ENCODE results near the gene SLC25A23.

SLC25A23 gene

DNA sequence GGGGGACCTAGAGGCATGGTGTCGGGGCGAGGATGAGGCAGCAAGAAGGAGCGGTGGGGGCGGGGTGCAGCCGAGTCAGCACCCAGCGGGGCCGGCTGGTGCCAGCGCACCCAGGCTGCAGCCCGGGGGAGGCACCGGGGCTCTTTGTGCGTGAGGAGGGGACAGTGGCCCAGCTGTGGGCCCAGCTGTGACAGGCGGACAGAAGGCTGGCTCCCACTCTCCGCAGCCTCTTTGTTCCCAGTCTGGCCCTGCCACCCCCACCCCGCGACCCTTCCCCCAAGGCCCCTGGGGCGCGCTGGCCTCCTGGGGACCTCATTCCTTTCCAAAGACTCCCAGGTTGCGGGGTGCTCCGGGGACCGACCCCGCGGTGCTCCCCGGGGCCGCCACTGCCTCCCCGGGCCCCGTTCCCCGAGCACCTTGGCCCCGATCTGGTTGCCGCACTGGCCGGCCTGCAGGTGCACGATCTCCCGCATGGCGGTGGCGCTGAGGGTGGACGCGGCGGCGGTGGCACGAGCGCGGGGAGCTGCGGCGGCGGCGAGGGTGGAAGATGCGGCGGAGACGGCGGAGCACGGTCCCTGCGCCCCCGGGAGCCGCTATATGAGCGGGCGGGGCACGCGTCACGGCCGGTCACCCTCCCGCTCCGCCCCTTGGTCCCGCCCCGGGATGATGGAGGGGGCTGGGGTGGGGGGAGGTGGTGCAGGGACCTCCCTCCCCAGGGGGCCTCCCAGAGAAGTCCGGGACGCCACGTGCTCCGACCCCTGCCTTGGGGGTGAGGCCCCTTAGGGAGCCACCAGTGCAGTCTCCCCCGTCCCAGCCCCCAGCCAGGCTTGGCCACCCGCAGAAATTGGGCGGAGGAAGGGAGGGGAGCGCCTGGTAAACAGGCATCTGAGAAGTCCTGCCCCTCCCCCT is 42.4 kb upstream of the SLC25A23 start, which contains the start of gene TUBB4A (continued):
- TF ChIP-seq, protein P1, sequence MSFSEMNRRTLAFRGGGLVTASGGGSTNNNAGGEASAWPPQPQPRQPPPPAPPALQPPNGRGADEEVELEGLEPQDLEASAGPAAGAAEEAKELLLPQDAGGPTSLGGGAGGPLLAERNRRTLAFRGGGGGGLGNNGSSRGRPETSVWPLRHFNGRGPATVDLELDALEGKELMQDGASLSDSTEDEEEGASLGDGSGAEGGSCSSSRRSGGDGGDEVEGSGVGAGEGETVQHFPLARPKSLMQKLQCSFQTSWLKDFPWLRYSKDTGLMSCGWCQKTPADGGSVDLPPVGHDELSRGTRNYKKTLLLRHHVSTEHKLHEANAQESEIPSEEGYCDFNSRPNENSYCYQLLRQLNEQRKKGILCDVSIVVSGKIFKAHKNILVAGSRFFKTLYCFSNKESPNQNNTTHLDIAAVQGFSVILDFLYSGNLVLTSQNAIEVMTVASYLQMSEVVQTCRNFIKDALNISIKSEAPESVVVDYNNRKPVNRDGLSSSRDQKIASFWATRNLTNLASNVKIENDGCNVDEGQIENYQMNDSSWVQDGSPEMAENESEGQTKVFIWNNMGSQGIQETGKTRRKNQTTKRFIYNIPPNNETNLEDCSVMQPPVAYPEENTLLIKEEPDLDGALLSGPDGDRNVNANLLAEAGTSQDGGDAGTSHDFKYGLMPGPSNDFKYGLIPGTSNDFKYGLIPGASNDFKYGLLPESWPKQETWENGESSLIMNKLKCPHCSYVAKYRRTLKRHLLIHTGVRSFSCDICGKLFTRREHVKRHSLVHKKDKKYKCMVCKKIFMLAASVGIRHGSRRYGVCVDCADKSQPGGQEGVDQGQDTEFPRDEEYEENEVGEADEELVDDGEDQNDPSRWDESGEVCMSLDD (tag by site-specific recombination; IDR thresholded peaks at IDR 0.05): peak; percentile 57; the same call in 1 of the 2 replicates
- TF ChIP-seq ZNF830 (tag by site-specific recombination; IDR thresholded peaks at IDR 0.05; ENCODE audit: low read depth) (no peak), EGR2 (tag by site-specific recombination; IDR thresholded peaks at IDR 0.05; ENCODE audit: low read depth) (peak; percentile 58), ZNF133 (tag by site-specific recombination; IDR thresholded peaks at IDR 0.05) (no peak), ZNF132 (tag by site-specific recombination; IDR thresholded peaks at IDR 0.05; ENCODE audit: borderline replicate concordance) (no peak), HOXA7 (CRISPR knock-in tag; IDR thresholded peaks at IDR 0.05; ENCODE audit: borderline replicate concordance) (no peak), ZNF670 (tag by site-specific recombination; IDR thresholded peaks at IDR 0.05; ENCODE audit: low read depth) (no peak), TCF7L2 (IDR thresholded peaks at IDR 0.05; ENCODE audit: borderline replicate concordance, low read depth, low read length) (no peak), ZNF423 (tag by site-specific recombination; IDR thresholded peaks at IDR 0.05) (peak; percentile 91), ZNF473 (tag by site-specific recombination; IDR thresholded peaks at IDR 0.05) (no peak), SCRT2 (tag by site-specific recombination; IDR thresholded peaks at IDR 0.05) (no peak), RBAK (tag by site-specific recombination; IDR thresholded peaks at IDR 0.05) (no peak), ZBTB20 (tag by site-specific recombination; IDR thresholded peaks at IDR 0.05) (no peak; the same call in 1 of the 2 replicates), ZXDB (tag by site-specific recombination; IDR thresholded peaks at IDR 0.05) (peak; percentile 47; the same call in 1 of the 2 replicates), ZNF768 (tag by site-specific recombination; IDR thresholded peaks at IDR 0.05) (no peak), ZNF548 (tag by site-specific recombination; IDR thresholded peaks at IDR 0.05) (no peak), ZNF571 (tag by site-specific recombination; IDR thresholded peaks at IDR 0.05) (no peak), WT1 (tag by site-specific recombination; IDR thresholded peaks at IDR 0.05) (0 out of 2 replicates have a peak, but pooled peaks have one; percentile 43), ZNF138 (tag by site-specific recombination; IDR thresholded peaks at IDR 0.05; ENCODE audit: borderline replicate concordance) (no peak), IKZF3 (tag by site-specific recombination; IDR thresholded peaks at IDR 0.05) (0 out of 2 replicates have a peak, but pooled peaks have one; percentile 4)
- TF ChIP-seq, protein P2, sequence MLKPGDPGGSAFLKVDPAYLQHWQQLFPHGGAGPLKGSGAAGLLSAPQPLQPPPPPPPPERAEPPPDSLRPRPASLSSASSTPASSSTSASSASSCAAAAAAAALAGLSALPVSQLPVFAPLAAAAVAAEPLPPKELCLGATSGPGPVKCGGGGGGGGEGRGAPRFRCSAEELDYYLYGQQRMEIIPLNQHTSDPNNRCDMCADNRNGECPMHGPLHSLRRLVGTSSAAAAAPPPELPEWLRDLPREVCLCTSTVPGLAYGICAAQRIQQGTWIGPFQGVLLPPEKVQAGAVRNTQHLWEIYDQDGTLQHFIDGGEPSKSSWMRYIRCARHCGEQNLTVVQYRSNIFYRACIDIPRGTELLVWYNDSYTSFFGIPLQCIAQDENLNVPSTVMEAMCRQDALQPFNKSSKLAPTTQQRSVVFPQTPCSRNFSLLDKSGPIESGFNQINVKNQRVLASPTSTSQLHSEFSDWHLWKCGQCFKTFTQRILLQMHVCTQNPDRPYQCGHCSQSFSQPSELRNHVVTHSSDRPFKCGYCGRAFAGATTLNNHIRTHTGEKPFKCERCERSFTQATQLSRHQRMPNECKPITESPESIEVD (tag by site-specific recombination; IDR thresholded peaks at IDR 0.05): no peak
- TF ChIP-seq, protein P3, sequence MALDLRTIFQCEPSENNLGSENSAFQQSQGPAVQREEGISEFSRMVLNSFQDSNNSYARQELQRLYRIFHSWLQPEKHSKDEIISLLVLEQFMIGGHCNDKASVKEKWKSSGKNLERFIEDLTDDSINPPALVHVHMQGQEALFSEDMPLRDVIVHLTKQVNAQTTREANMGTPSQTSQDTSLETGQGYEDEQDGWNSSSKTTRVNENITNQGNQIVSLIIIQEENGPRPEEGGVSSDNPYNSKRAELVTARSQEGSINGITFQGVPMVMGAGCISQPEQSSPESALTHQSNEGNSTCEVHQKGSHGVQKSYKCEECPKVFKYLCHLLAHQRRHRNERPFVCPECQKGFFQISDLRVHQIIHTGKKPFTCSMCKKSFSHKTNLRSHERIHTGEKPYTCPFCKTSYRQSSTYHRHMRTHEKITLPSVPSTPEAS (tag by site-specific recombination; IDR thresholded peaks at IDR 0.05): no peak
- TF ChIP-seq, protein P4, sequence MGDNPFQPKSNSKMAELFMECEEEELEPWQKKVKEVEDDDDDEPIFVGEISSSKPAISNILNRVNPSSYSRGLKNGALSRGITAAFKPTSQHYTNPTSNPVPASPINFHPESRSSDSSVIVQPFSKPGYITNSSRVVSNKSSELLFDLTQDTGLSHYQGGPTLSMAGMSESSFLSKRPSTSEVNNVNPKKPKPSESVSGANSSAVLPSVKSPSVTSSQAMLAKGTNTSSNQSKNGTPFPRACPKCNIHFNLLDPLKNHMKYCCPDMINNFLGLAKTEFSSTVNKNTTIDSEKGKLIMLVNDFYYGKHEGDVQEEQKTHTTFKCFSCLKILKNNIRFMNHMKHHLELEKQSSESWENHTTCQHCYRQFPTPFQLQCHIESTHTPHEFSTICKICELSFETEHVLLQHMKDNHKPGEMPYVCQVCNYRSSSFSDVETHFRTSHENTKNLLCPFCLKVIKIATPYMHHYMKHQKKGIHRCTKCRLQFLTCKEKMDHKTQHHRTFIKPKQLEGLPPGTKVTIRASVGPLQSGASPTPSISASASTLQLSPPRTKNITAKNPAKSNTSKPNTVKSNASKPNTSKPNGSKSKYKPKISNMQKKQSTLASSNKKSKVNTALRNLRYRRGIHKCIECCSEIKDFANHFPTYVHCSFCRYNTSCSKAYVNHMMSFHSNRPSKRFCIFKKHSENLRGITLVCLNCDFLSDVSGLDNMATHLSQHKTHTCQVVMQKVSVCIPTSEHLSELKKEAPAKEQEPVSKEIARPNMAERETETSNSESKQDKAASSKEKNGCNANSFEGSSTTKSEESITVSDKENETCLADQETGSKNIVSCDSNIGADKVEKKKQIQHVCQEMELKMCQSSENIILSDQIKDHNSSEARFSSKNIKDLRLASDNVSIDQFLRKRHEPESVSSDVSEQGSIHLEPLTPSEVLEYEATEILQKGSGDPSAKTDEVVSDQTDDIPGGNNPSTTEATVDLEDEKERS (tag by site-specific recombination; IDR thresholded peaks at IDR 0.05): no peak
- TF ChIP-seq, protein P5, sequence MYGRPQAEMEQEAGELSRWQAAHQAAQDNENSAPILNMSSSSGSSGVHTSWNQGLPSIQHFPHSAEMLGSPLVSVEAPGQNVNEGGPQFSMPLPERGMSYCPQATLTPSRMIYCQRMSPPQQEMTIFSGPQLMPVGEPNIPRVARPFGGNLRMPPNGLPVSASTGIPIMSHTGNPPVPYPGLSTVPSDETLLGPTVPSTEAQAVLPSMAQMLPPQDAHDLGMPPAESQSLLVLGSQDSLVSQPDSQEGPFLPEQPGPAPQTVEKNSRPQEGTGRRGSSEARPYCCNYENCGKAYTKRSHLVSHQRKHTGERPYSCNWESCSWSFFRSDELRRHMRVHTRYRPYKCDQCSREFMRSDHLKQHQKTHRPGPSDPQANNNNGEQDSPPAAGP (tag by site-specific recombination; IDR thresholded peaks at IDR 0.05): peak; percentile 51; the same call in 1 of the 2 replicates
- TF ChIP-seq, protein P6, sequence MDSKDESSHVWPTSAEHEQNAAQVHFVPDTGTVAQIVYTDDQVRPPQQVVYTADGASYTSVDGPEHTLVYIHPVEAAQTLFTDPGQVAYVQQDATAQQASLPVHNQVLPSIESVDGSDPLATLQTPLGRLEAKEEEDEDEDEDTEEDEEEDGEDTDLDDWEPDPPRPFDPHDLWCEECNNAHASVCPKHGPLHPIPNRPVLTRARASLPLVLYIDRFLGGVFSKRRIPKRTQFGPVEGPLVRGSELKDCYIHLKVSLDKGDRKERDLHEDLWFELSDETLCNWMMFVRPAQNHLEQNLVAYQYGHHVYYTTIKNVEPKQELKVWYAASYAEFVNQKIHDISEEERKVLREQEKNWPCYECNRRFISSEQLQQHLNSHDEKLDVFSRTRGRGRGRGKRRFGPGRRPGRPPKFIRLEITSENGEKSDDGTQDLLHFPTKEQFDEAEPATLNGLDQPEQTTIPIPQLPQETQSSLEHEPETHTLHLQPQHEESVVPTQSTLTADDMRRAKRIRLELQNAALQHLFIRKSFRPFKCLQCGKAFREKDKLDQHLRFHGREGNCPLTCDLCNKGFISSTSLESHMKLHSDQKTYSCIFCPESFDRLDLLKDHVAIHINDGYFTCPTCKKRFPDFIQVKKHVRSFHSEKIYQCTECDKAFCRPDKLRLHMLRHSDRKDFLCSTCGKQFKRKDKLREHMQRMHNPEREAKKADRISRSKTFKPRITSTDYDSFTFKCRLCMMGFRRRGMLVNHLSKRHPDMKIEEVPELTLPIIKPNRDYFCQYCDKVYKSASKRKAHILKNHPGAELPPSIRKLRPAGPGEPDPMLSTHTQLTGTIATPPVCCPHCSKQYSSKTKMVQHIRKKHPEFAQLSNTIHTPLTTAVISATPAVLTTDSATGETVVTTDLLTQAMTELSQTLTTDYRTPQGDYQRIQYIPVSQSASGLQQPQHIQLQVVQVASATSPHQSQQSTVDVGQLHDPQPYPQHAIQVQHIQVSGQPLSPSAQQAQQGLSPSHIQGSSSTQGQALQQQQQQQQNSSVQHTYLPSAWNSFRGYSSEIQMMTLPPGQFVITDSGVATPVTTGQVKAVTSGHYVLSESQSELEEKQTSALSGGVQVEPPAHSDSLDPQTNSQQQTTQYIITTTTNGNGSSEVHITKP (tag by site-specific recombination; IDR thresholded peaks at IDR 0.05): peak; percentile 79

Measured in HEK293 (cell line).